Stimulated activated CD8-positive, alpha-beta memory T cell treated with anti-CD3 and anti-CD28 coated beads, Interleukin-7, amount 100 ng/mL, for 48 hours (primary cell): ENCODE results near the gene RFK.
"Not testable (repeated sequence)": the region's sequence is repeated elsewhere in the genome, so short reads cannot be mapped to it uniquely, and the experiment has no call there.

Source experiments
- DNase-seq, 2 donors: peaks; one replicate each; pipeline ENCODE4 v3.0.0-alpha.2; 2020; ENCODE audit warnings: low read depth in 1 of 2; ENCODE audit errors: extremely low read depth in 1 of 2

RFK gene

GRCh38 chr9:76372336-76372735, 21.9 kb downstream of the RFK start:
- DNase-seq, result no peak

DNA sequence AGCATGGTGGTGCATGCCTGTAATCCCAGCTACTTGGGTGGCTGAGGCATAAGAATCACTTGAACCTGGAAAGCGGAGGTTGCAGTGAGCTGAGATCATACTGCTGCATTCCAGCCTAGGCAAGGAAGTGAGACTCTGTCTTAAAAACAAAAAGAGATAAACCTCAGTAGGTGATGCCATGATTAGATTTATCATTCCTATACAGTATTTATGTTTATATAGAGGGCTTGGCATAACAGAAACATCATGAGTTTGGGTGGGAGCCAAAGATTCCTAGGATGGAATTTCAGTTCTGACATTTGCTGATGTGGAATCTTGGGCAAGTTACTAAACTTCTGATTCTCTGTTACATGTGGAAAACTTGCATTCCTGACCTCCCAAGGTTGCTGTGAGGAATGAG, 22.3 kb downstream of the RFK start:
- DNase-seq, result no peak

DNA sequence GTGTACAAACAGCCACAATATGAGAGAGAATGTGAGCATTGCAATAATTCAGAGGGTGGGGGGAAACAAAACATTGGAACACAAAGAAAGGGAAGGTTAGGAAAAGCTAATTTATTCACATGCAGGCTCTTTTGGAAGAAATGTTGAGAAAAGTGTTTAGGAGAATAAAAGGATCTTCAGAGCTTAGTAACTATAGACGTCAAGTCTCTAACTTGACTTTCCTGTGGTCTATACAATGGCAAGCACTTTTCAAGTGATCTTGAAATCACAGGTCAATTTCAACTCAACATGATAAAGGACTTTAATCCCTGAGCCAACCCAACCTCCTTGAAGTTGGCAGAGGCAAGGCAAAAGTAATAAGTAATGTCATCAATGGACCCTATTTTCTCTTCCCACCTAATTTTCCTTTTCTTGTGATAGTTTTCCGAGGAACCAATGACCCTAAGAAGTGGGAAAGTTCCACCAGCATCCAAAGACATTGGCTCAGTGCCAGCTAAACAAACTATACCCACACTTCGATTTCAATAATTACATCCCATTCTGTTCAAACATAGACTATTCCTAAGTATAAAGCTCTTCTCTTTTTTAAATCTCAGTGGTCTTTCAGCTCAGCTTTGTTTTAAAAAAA, 23.7 kb downstream of the RFK start:
- no peak for DNase-seq

DNA sequence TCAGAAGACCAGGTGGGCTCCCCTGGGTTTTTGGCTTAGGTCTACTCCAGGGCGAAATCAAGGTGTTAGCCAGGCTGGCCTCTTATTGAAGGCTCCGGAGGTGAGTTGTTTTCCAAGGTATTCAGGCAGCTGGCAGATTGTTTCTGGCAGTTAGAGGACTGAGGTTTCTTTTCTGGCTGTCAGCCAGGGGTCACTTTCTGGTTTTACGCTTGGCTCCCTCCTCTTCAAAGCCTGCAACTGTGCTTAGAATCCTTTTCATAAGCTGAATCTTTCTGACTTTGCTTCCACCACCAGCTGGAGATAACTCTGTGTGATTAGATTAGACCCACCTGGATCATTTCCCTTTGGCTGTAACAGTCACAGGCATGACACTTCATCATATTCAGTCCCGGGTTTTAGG, 24.6 kb downstream of the RFK start:
- DNase-seq, result no peak

DNA sequence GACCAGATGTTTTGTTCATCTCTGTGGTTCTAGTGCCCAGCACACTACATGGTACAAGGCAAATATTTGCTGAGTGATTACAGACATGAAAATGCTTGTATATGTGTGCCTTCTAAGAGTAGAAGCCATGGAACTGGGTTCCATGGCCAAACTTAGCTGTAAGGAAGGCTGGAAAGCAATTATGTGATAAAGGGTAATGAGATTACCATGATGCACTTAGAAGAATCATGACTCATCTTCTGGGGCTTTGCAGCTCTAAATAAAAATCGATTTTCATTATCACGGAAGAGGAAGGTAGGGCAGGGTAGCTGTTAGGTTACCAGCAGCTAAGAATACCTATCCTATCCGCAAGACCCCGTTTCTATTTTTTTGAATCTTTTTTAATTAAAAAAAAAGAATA, 28.0 kb downstream of the RFK start:
- DNase-seq, result no peak

- DNase-seq, result no peak
Measured at GRCh38 chr9:76365028-76365427, 29.2 kb downstream of the RFK start.

- no peak for DNase-seq
Measured at GRCh38 chr9:76363032-76363395, 31.2 kb downstream of the RFK start.

DNA sequence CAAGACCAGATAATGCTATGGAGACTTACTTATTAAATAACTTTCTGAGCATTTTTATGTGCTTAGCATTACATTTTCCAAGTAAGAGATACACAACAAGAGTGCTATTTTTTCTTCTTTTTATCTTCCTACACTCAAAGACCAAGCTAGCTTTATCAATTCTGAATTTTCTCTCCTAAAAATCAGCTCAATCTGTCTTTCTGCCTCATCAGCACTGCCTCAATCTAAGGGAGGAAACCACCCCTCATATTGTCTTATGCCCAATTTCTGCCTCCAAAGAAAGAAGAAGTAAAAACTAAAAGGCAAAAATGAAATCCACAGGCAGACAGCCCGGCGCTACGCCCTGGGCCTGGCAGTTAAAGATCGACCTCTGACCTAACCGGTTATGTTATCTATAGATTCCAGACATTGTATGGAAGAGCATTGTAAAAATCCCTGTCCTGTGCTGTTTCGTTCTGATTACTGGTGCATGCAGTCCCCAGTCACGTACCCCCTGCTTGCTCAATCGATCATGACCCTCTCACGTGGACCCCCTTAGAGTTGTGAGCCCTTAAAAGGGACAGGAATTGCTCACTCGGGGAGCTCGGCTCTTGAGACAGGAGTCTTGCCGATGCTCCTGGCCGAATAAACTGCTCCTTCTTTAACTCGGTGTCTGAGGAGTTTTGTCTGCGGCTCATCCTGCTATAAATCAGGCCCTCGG, 31.7 kb downstream of the RFK start:
- not testable (repeated sequence) for DNase-seq

DNA sequence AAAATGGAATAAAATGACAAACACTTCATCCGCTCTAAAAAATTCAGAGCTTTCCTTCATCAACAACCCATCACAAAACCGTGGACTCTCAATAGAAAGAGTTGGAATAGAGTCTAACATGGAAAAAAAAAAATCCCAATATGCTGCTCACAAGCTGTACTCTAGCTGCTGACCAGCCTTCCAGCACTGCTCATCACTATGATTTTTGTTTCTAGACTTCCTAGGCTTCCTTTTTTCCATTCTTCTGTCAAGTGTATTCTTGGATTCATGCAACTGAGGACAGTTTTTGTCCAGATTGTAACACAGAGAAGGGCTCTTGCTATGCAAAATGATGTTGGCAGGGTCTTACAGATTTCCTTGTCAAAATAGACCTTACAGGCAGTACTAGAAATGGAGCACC, 34.5 kb downstream of the RFK start:
- DNase-seq, result no peak

DNA sequence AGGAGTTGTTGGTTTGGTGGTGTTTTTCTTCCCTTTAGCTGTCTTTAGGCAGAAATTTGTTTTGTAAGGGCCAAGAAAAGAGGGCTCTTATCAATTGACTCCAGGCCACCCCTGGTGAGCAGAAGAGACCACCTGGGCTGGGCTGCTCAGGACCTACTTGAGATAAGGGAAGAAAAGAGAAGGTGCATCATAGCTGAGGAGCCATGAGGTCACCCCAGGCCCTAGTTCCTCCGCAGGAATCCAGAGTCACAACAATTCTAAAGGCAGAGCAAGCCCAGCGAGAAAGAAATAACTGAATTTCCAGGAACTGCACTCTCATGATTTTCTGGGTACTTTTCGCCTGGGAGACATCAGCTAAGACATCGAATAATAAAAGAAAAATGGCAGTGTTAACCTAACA, 34.9 kb downstream of the RFK start:
- DNase-seq, result no peak

DNA sequence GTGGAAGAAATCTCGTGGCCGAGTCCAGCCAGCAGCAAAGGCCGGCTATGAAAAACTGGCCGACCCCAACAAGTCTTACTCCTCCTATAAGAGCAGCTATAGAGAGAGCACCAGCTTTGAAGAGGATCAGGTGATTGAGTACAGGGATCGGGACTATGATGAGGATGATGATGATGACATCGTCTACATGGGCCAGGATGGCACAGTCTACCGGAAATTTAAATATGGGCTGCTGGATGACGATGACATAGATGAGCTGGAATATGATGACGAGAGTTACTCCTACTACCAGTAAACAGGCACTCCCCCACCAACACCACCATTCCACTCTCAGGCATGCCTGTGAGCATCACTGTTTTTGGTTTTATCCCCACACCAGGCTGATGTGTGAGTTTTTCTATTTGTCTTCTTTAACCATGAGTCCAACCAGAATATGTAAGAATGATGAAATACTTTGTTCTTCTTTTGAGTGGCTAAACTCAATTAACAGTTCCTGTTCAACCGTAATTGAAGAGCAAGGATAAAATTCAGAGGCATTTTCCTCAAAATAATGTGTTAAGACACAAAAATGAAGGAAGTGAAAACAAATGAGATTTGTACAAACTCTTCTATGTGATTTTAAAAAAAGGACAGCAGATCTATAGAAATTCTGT, 35.5 kb downstream of the RFK start:
- DNase-seq, result no peak

- no peak for DNase-seq
Measured at GRCh38 chr9:76357555-76357954, 36.7 kb downstream of the RFK start.

DNA sequence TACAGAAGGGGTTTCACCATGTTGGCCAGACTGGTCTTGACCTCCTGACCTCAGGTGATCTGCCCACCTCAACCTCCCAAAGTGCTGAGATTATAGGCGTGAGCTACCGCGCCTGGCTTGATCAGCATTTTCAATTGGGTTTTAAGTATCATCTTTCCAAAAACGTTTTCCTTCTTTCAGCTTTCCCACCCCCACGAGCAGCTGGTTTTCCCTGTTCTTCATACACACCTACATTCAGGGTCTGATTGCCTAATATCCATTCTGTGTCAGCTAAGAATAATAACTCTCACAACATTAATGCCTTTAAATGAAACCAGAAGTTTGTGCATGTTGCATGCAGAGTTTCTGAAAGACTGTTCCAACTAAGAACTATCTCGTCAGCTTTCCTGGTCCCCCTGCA, 38.3 kb downstream of the RFK start:
- DNase-seq, result no peak

GRCh38 chr9:76354221-76354620, 40.0 kb downstream of the RFK start:
- DNase-seq, result no peak

DNA sequence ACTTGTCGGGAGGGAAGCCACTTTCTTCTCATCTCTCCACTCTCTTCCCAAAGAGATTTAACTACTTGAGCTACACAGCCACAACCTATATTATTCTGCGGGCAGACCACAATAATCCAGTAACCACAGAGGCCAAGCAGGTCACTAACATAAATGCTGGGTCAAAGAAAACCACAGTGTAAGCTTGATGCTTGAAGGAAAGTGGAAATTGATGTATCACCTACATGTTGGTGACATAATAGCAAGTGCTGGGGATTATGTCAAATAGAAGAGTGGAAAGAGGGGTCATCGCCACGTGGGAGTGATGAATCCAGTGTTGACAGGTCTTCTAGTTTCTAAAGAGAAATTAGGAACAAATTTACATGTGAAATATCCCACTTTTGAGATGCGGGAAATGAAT, 40.9 kb downstream of the RFK start:
- no peak for DNase-seq

DNA sequence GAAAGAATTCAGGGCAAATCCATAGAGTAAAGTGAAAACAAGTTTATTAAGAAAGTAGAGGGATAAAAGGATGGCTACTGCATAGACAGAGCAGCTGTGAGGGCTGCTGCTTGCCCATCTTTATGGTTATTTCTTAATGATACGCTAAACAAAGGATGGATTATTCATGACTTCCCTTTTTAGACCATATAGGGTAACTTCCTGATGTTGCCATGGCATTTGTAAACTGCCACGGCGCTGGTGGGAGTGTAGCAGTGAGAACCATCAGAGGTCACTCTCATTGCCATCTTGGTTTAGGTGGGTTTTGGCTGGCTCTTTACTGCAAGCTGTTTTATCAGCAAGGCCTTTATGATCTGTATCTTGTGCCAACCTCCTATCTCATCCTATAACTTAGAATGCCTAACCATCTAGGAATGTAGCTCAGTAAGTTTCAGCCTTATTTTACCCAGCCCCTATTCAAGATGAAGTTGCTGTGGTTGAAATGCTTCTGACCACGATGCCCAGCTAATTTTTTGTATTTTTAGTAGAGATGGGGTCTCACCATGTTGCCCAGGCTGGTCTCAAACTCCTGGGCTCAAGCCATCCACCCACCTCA, 42.1 kb downstream of the RFK start:
- DNase-seq, result no peak

DNA sequence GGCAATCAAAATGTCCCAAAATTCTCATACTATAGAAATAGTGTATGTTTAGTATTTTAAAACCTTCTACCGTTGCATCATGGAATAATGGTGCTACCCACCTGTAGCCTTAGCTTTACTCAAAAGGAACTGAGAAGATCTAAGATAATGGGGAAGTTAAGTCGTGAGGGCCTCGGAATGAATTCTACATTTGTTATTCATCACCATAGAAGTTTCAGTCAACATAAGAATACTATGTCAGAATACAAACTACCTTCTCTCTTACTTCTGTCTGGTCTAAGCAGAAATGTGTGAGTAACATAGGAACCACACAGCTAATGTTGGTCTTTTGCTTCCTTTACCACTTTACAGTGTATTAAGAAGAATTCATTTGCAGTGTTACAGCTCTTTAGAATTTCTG, 43.2 kb downstream of the RFK start:
- DNase-seq, result no peak

GRCh38 chr9:76349865-76350264, 44.4 kb downstream of the RFK start:
- DNase-seq, result no peak

- DNase-seq, result no peak
Measured at GRCh38 chr9:76342858-76343257, 51.4 kb downstream of the RFK start.

- no peak for DNase-seq
Measured at GRCh38 chr9:76342201-76342600, 52.0 kb downstream of the RFK start.

GRCh38 chr9:76341616-76342015, 52.6 kb downstream of the RFK start:
- DNase-seq, result no peak

DNA sequence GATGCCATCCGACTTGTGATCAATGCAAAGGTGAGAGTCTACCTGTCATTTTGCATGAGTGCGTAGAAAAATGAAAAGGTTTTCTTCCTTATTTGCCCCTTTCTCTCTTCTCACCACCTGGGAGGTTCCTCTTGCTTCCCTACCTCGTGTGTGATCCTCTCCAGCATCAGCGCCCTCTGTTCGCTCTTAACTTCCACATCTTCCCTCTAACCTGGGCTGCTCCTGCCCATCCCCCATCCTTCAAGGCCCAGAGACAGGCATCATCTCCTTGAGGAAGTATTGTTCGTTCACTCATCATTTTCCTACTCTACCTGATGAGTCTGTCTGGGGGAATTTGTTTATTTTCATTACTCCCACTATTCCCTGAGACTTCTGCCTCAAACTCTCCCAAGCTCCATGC, 55.8 kb downstream of the RFK start:
- no peak for DNase-seq
